HCT116 (cell line): ENCODE measurements around the gene KSR2.

Experiments used
- CTCF ChIP-seq, 3 experiments: fragments of 200-600 bp in 1 of 3; sonication (generic) in 1 of 3; IDR thresholded peaks in 2 of 3; conservative IDR thresholded peaks in 1 of 3; 2 replicates each; pipeline ENCODE4 v1.5.1; 2012 to 2017; ENCODE audit warnings: low read depth in 2 of 3, low read length in 2 of 3, antibody characterized with exemption in 1 of 3, borderline replicate concordance in 1 of 3, control low read depth in 1 of 3, mild to moderate bottlenecking in 1 of 3, mixed read lengths in 1 of 3, mixed run types in 1 of 3, moderate library complexity in 1 of 3; ENCODE audit not compliant: insufficient read depth in 1 of 3
- EZH2 ChIP-seq: fragments of 200-600 bp; sonication (generic); IDR thresholded peaks from 2 replicates; pipeline ENCODE4 v1.6.1; 2017; ENCODE audit warnings: antibody characterized with exemption, mixed run types
- JUND ChIP-seq: IDR thresholded peaks from 2 replicates; pipeline ENCODE4 v1.6.1; 2012
- POLR2A ChIP-seq: IDR thresholded peaks from 2 replicates; pipeline ENCODE4 v1.7.0; 2011; ENCODE audit warnings: borderline replicate concordance; ENCODE audit not compliant: insufficient read depth, insufficient read length; ENCODE audit errors: extremely low read depth
- POLR2AphosphoS5 ChIP-seq: IDR thresholded peaks from 2 replicates; pipeline ENCODE4 v1.6.1; 2011; ENCODE audit warnings: mild to moderate bottlenecking, low read depth, low read length, moderate library complexity
- REST ChIP-seq: IDR thresholded peaks from 2 replicates; pipeline ENCODE4 v1.6.1; 2012; ENCODE audit warnings: low read depth
- YY1 ChIP-seq: IDR thresholded peaks from 2 replicates; pipeline ENCODE4 v1.6.1; 2011; ENCODE audit warnings: low read length, low read depth, moderate library complexity, mild to moderate bottlenecking; ENCODE audit not compliant: insufficient replicate concordance; ENCODE audit errors: extremely low read depth
- ZNF274 ChIP-seq: fragments of 200-500 bp; sonication (Bioruptor generic); IDR thresholded peaks from 2 replicates; pipeline ENCODE4 v1.6.1; 2014; ENCODE audit warnings: mild to moderate bottlenecking, low read depth, low read length, inconsistent platforms

GRCh38 chr12:117457189-117457588 is 511.6 kb downstream of the KSR2 start:
- no peak for TF ChIP-seq CTCF (IDR thresholded peaks at IDR 0.05 in 2 of 3, conservative IDR thresholded peaks at IDR 0.05 in 1 of 3; ENCODE audit: borderline replicate concordance in 1 of 3, insufficient read depth in 1 of 3, low read depth in 2 of 3, low read length in 2 of 3)
- TF ChIP-seq JUND: no peak
- no peak for TF ChIP-seq POLR2A
- TF ChIP-seq POLR2AphosphoS5: no peak
- TF ChIP-seq EZH2: no peak
- no peak for TF ChIP-seq REST
- TF ChIP-seq YY1: no peak
- no peak for TF ChIP-seq ZNF274
